Activated CD4-positive, alpha-beta T cell treated with anti-CD3 and anti-CD28 coated beads for 1 hour (primary cell): Measurements from ENCODE around the gene SGMS2.

Experiments used
- DNase-seq: peaks from one replicate; pipeline ENCODE4 v3.0.0-alpha.2; 2020

The SGMS2 gene

DNA sequence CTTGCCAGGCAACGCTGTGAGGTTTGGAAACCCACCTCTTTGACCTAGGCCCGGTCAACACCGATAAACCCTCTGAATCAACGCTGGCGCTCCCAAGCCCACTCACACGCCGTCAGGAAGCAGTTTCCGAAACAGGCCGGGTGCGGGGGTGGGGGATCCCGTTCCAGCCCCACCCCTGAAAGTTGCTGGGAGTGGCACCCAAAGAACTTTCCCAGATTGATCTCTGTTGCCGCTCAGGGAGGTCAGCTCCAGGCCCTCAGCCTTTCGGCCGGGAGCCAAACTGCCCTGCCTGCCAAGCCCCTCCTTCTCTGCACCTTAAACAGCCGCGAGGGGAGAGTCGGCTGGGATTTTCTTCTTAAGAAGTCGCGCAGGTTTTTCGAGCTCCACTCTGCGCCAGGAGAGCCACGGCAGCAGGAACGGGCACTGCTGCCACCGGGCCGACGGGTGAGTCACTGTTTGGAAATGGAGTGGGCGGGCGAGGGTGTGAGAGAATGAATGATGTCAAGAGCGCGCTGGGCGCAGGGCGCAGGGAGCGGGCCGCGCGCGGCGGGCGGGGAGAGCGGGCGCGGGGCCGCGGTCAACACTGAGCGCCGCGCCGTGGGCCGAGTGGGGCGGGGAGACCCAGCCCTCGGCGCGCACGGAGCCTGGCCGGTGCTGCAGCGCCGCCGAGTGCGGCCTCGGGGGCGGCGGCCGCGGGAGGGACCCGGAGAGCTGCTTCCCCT, at the start of gene SGMS2:
TSS of gene SGMS2 (plus strand) at position 583 of the 722 bp plus-strand sequence. CDS start 70,622 bp downstream, outside the sequence.
- no peak for DNase-seq

DNA sequence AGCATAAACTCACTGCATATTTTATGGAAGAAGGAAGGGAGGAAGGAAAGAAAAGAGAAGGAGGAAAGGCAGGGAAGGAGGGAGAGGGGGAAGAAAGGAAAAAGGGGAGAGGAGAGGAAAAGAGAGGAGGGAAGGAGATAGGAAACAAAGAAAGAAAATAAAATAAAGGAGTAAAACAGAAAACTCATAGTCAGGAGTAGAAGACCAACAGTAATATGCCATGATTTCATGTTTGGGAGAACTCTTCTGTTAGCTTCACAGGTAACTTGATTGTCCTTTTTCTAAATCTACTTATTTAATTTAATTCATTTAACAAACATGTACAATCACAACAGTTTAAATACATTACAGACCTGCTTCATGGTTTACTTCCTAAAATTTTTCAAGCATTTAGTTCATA, 46.8 kb upstream of the SGMS2 start:
- no peak for DNase-seq

- DNase-seq = no peak
Measured at GRCh38 chr4:107778784-107779530, 45.8 kb upstream of the SGMS2 start.

- no peak for DNase-seq
Measured at GRCh38 chr4:107780665-107781064, 44.1 kb upstream of the SGMS2 start.

- DNase-seq = no peak
Measured at GRCh38 chr4:107791902-107792301, 32.8 kb upstream of the SGMS2 start.

GRCh38 chr4:107792711-107793110, 32.0 kb upstream of the SGMS2 start:
- DNase-seq = no peak

DNA sequence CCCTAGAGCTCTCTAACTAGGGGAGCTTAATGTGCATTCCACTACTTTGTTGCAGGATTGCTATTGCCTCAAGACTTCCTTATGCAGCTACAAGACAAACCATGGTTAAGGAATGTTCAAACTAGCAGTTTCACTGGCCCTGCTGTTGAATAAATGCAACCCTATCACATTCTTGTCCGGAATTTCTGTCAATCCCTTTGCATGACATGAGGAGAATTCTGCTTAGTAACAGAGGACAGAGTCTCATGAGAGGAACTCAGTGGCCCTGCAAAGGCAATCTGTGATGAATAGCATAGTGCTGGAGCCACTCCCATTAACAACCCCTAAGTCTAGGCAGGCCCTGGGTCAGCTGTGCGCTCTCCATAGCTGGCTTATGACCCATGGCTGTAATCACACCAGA, 30.7 kb upstream of the SGMS2 start:
- no peak for DNase-seq

GRCh38 chr4:107799669-107800450, 24.9 kb upstream of the SGMS2 start:
- no peak for DNase-seq

DNA sequence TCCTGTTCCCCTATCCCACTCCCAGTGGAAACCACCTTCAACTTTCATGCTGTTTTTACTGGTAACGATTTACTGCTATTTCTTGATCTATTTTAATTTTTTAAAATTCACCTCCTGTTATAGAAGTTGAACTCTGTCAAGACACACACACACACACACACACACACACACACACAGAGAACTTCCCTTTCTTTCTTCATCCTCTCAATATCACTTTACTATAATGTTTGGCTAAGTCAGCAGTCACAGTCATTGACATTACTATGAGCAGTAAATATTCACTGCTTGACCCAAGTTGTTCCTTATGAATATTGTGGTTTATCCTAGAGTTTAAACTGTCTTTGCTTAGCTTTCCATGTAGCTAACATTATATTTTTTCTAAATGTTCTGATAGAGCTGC, 24.0 kb upstream of the SGMS2 start:
- no peak for DNase-seq

DNA sequence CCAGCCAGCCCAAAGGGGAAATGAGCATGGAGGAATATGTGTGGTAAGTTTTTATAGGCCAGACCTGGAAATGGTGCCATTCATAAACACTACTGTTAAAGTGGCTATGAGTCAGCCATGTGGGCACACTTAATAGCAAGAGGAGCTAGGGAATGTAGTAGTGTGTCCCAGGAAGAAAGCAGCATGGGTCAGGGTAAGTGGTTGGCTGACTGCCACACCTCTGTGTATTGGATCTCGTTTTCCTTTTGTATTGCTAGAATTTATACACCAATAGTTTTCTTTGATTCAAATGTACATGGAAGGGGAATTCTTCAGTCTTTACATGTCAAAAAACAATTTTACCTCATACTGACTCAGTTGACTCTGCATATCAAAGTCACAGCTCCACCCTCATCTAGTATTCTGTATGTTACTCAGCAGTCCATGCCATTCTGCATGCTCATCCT, 22.9 kb upstream of the SGMS2 start:
- no peak for DNase-seq

DNA sequence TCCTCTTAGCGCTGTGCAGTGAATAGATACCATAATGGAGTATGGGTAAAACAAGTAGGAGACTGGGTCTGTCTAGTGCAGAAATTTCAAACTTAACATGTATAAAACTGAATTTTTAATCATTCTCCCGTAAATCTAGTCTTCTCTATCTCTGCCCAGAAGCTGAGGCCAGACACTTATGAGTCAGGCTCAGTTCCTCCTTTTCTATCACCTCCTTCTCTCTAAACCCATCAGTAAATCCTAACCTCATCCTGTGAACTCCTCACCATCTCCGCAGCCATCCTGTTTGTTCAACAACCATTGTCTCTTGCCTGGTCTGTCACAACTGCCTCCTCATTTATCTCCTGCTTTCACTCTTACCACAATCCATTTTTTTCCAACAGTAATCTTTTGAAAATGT, 19.8 kb upstream of the SGMS2 start:
- DNase-seq = no peak

- no peak for DNase-seq
Measured at GRCh38 chr4:107806196-107806595, 18.5 kb upstream of the SGMS2 start.

DNA sequence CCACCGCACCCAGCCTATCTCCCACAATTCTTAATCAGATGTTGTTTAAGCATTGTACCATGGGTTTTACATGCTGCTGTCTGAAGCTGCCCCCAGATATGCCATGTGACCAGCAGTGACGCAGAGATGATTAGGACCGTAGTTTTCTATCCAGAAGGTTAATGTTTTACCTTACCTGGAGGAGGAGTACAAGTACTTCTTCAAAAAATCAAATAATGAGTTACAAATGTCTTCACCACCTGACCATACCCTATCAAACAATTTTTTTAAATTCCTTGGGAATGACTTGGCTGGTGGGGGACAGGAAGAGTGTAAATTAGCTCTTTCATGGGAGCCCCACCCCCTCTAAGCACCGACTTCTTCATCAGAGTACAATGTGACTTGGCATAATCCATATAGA, 16.2 kb upstream of the SGMS2 start:
- DNase-seq = no peak

- DNase-seq = no peak
Measured at GRCh38 chr4:107809210-107809609, 15.5 kb upstream of the SGMS2 start.

DNA sequence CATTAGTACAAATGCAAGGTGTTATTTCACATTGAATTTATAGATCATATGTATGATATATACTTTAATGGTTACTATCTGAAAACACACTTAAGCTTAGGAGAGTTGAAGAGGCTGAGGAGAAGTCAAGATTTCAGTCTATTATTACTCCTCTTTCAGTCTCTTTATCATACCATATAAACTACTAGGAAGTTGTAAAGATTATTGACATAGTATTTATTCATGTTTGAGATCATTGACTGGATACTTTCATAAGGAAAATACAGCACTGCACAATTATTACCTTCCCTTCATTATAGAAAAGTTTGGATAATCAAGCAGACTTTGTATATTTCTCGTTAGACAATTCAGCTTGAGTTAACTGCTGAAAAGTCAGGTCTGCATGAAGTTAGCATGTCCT, 10.0 kb upstream of the SGMS2 start:
- DNase-seq = no peak

- no peak for DNase-seq
Measured at GRCh38 chr4:107815158-107815557, 9.6 kb upstream of the SGMS2 start.

GRCh38 chr4:107818301-107818910, 6.3 kb upstream of the SGMS2 start:
- DNase-seq = no peak

- DNase-seq = no peak
Measured at GRCh38 chr4:107823870-107824349, 822 bp upstream of the SGMS2 start.

DNA sequence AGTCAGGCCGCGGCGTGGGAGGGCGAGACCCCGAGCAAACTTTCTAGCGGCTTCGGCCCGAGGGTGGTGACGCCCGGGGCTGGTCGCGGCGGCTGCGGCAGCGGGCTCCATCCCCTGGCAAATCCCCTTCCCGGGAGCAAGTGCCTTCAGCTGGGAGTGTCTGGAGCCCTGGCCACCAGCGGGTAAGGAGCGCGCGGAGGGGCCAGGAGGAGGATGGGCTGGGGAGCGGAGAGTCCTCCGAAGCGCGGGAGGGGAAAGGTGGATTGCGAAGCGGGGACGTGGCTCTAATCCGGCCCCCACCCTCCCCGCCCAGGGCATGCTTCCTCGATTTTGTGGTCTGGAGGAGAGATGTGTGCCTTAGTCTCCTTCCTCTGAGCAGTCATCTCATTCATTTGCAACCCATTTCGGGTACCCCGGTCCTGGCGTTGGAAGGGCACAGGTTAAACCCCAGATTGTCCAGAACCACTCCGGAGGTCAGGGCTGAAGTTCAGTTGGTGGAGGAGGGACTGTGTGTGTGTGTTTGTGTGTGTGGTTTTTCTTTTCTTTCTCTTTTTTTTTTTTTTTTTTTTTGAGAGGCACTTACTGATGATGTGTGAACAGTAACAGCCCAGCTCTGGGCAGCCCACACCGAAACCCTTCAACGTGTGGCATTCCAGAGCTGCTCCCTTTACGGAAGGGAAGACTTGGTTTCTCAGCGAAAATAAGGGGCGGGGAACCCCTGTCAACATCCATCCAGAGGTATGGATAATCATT, 516 bp downstream of the SGMS2 start:
- DNase-seq = no peak

DNA sequence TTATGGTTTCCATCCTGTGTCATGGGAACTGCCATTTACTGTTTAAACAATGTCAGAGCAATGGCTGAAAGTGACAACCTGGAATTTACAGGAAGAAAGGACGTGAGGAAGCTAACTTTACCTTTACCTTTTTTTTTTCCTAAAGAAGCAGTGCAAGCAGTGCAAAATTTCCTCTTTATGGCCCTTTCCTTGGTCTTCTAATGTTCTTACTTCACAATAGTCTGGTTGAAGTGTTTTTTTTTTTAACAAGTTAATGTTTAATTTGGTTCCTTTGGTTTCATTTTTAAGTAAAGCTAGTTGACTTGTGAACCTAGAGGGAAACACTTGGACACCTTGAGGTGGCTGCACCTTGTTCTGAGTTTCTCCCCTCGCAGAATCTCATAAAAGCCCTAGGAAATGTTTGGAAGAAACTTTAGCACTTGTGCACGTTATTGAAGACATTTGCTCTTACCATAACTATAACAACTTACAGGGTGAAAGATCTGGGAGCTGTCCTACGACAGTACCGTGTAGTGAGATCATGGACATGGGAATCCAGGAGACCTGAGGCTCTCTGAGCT, 1.8 kb downstream of the SGMS2 start:
- DNase-seq = no peak

GRCh38 chr4:107828315-107829090, 3.8 kb downstream of the SGMS2 start:
- no peak for DNase-seq
